Thyroid gland (tissue), 4 donors: ENCODE results near the gene PLEKHA8. TPM values are rescaled to one million over a fixed set of nuclear protein-coding genes. Genes with fewer than 3 reads are reported as not detected.

ENCODE experiments used
- DNase-seq, 2 donors: peaks; one replicate each; pipeline ENCODE4 v3.0.0-alpha.2; 2019
- H3K27ac ChIP-seq, 3 donors: fragments of 200-600 bp; sonication (generic); 1 replicate in 2 of 3; 2 replicates in 1 of 3; pipeline ENCODE4 v1.5.1; 2016 to 2019; ENCODE audit warnings: mild to moderate bottlenecking in 1 of 3, moderate library complexity in 1 of 3
- H3K27me3 ChIP-seq: fragments of 200-600 bp; sonication (generic); one replicate; pipeline ENCODE4 v1.5.1; 2019
- H3K36me3 ChIP-seq, 2 donors: fragments of 200-600 bp; sonication (generic); one replicate each; pipeline ENCODE4 v1.5.1; 2016 to 2019
- H3K4me1 ChIP-seq, 2 donors: fragments of 200-600 bp; sonication (generic); one replicate each; pipeline ENCODE4 v1.5.1; 2017 to 2019
- H3K4me3 ChIP-seq, 3 donors: fragments of 200-600 bp; sonication (generic); replicated peaks in 1 of 3; 1 replicate in 2 of 3; 2 replicates in 1 of 3; pipeline ENCODE4 v1.5.1; 2016; ENCODE audit warnings: mild to moderate bottlenecking in 1 of 3
- H3K9me3 ChIP-seq: fragments of 200-600 bp; sonication (generic); one replicate; pipeline ENCODE4 v1.5.1; 2017
- CTCF ChIP-seq, 6 experiments: fragments of 200-600 bp in 3 of 6; fragments of 450-650 bp in 3 of 6; sonication (generic) in 3 of 6; IDR thresholded peaks; one replicate each; pipeline ENCODE4 v1.5.1; 2016 to 2019; ENCODE audit warnings: antibody characterized with exemption in 6 of 6, mild to moderate bottlenecking in 2 of 6, inconsistent platforms in 1 of 6, moderate library complexity in 1 of 6
- POLR2A ChIP-seq, 2 donors: fragments of 450-650 bp; IDR thresholded peaks; one replicate each; pipeline ENCODE4 v1.6.1; 2017; ENCODE audit warnings: antibody characterized with exemption in 2 of 2, mild to moderate bottlenecking in 2 of 2, moderate library complexity in 1 of 2
- WGBS, 2 donors: methylation state at CpG; one replicate each; pipeline ENCODE4 v1.1.5; 2017; 5-methylcytosine and 5-hydroxymethylcytosine counted together
- intact Hi-C: fragments of 100-400 bp; cut with DNase I; formaldehyde crosslinking; loops from one replicate; pipeline ENCODE4 v1.15.1; 2023
- total RNA-seq, 4 donors: library from RNA; depleted of rRNA; stranded (reverse); fragments of >200 nt; gene quantifications; one replicate each; pipeline ENCODE4 v1.2.3, GENCODE V29; 2016

PLEKHA8 gene
- total RNA-seq, 4 donors from 2014 or later, result 7.1 to 13.3 (median 8.8) TPM

GRCh38 chr7:29996321-29996720 is 31.9 kb upstream of the PLEKHA8 start:
- no peaks in the 10 kb centered on the region for H3K27me3 ChIP-seq
- no peak overlapping the region for H3K27ac ChIP-seq
- H3K36me3 ChIP-seq, result no peaks in the 10 kb centered on the region
- no peak overlapping the region for H3K4me3 ChIP-seq
- no peak for DNase-seq
- H3K4me1 ChIP-seq, result no peaks in the 10 kb centered on the region
- no peak for TF ChIP-seq POLR2A (IDR thresholded peaks at IDR 0.05)
- no peak for TF ChIP-seq CTCF (IDR thresholded peaks at IDR 0.05)
- intact Hi-C loops, result no loop called here
- no peaks in the 10 kb centered on the region for H3K9me3 ChIP-seq

- no peaks in the 10 kb centered on the region for H3K36me3 ChIP-seq
- no peaks in the 10 kb centered on the region for H3K27me3 ChIP-seq
- H3K9me3 ChIP-seq, result no peaks in the 10 kb centered on the region
- TF ChIP-seq POLR2A (IDR thresholded peaks at IDR 0.05) (no peak), CTCF (IDR thresholded peaks at IDR 0.05) (no peak)
- H3K4me3 ChIP-seq, result no peak overlapping the region
- no peak for DNase-seq
- no peaks in the 10 kb centered on the region for H3K4me1 ChIP-seq
- intact Hi-C loops, result no loop called here
- H3K27ac ChIP-seq, result no peak overlapping the region
Measured at GRCh38 chr7:29998489-29998888, 29.7 kb upstream of the PLEKHA8 start.

- Histone ChIP-seq H3K4me1 (no peaks in the 10 kb centered on the region), H3K36me3 (no peaks in the 10 kb centered on the region), H3K4me3 (no peak overlapping the region), H3K27me3 (no peaks in the 10 kb centered on the region), H3K27ac (no peak overlapping the region), H3K9me3 (no peaks in the 10 kb centered on the region)
- intact Hi-C loops, result no loop called here
- TF ChIP-seq POLR2A (IDR thresholded peaks at IDR 0.05) (no peak), CTCF (IDR thresholded peaks at IDR 0.05) (no peak)
- WGBS, 2 donors, result 89 to 91% methylated on average over 2 of the region's 2 CpGs
- no peak for DNase-seq
Measured at GRCh38 chr7:30001998-30002397, 26.2 kb upstream of the PLEKHA8 start.

GRCh38 chr7:30003098-30003497 is 25.1 kb upstream of the PLEKHA8 start:
- TF ChIP-seq POLR2A (IDR thresholded peaks at IDR 0.05) (no peak), CTCF (IDR thresholded peaks at IDR 0.05) (no peak)
- WGBS, 2 donors, result 54 to 61% methylated on average over 6 of the region's 6 CpGs

GRCh38 chr7:30005464-30005863 is 22.7 kb upstream of the PLEKHA8 start:
- 59% methylated on average over 3 of the region's 3 CpGs for WGBS, 2 donors
- Histone ChIP-seq H3K36me3 (no peaks in the 10 kb centered on the region), H3K4me1 (no peaks in the 10 kb centered on the region), H3K27ac (no peak overlapping the region), H3K27me3 (no peaks in the 10 kb centered on the region), H3K4me3 (no peak overlapping the region), H3K9me3 (no peaks in the 10 kb centered on the region)
- intact Hi-C loops, result no loop called here
- DNase-seq, result no peak
- TF ChIP-seq POLR2A (IDR thresholded peaks at IDR 0.05) (no peak), CTCF (IDR thresholded peaks at IDR 0.05) (no peak)

More at GRCh38 chr7:30003098-30003497, 25.1 kb upstream of the PLEKHA8 start:
- H3K36me3 ChIP-seq, result no peaks in the 10 kb centered on the region
- no peaks in the 10 kb centered on the region for H3K27me3 ChIP-seq
- H3K4me3 ChIP-seq, result no peak overlapping the region
- H3K4me1 ChIP-seq, result no peaks in the 10 kb centered on the region
- no peaks in the 10 kb centered on the region for H3K9me3 ChIP-seq
- intact Hi-C loops, result no loop called here
- DNase-seq, result no peak
- no peak overlapping the region for H3K27ac ChIP-seq
